CD4-positive, alpha-beta T cell treated with Interleukin-17A for 1 hour (primary cell): ENCODE results near the gene LOXHD1.

Experiments
- DNase-seq: peaks from one replicate; pipeline ENCODE4 v3.0.0-alpha.2; 2020

LOXHD1 gene

GRCh38 chr18:46573156-46573555 is 83.9 kb downstream of the LOXHD1 start:
- no peak for DNase-seq

- no peak for DNase-seq
These were observed 85.3 kb downstream of the LOXHD1 start for GRCh38 chr18:46571756-46572155.

- no peak for DNase-seq
These were observed 86.4 kb downstream of the LOXHD1 start for GRCh38 chr18:46570666-46571065.

GRCh38 chr18:46570134-46570533 is 86.9 kb downstream of the LOXHD1 start:
- no peak for DNase-seq

- DNase-seq: no peak
These were observed 87.8 kb downstream of the LOXHD1 start for GRCh38 chr18:46569211-46569610.

- no peak for DNase-seq
These were observed 89.8 kb downstream of the LOXHD1 start for GRCh38 chr18:46567196-46567595.

- DNase-seq: no peak
These were observed 90.9 kb downstream of the LOXHD1 start for GRCh38 chr18:46566111-46566510.

GRCh38 chr18:46565256-46565655 is 91.8 kb downstream of the LOXHD1 start:
- no peak for DNase-seq

GRCh38 chr18:46563317-46563716 is 93.7 kb downstream of the LOXHD1 start:
- DNase-seq: no peak

- DNase-seq: no peak
These were observed 94.3 kb downstream of the LOXHD1 start for GRCh38 chr18:46562674-46563192.

- no peak for DNase-seq
These were observed 96.4 kb downstream of the LOXHD1 start for GRCh38 chr18:46560671-46561045.

- DNase-seq: no peak
These were observed 96.9 kb downstream of the LOXHD1 start for GRCh38 chr18:46559946-46560670.

GRCh38 chr18:46559296-46559695 is 97.7 kb downstream of the LOXHD1 start:
- no peak for DNase-seq

GRCh38 chr18:46556590-46557206 is 100.3 kb downstream of the LOXHD1 start:
- DNase-seq: no peak

- peak; percentile 10 for DNase-seq
These were observed 101.3 kb downstream of the LOXHD1 start for GRCh38 chr18:46555724-46556123.

- DNase-seq: no peak
These were observed 101.8 kb downstream of the LOXHD1 start for GRCh38 chr18:46555213-46555612.

- no peak for DNase-seq
These were observed 102.5 kb downstream of the LOXHD1 start for GRCh38 chr18:46554406-46555080.

- DNase-seq: no peak
These were observed 106.4 kb downstream of the LOXHD1 start for GRCh38 chr18:46550609-46551008.

GRCh38 chr18:46547520-46547919 is 109.5 kb downstream of the LOXHD1 start:
- no peak for DNase-seq

GRCh38 chr18:46546111-46546640 is 110.8 kb downstream of the LOXHD1 start:
- DNase-seq: no peak

- no peak for DNase-seq
These were observed 114.5 kb downstream of the LOXHD1 start for GRCh38 chr18:46542545-46542944.

- no peak for DNase-seq
These were observed 115.3 kb downstream of the LOXHD1 start for GRCh38 chr18:46541626-46542189.

- no peak for DNase-seq
These were observed 118.6 kb downstream of the LOXHD1 start for GRCh38 chr18:46538376-46538775.
